CD14-positive monocyte (primary cell): ENCODE data around the gene SULF2. TPM values are rescaled to one million over a fixed set of nuclear protein-coding genes. Genes with fewer than 3 reads are reported as not detected.

Experiments used
- DNase-seq, 3 donors: peaks; one replicate each; pipeline ENCODE4 v3.0.0-alpha.2; 2011 to 2022
- H2AFZ ChIP-seq: 2 replicates; pipeline ENCODE4 v1.6.0; 2012; ENCODE audit warnings: mild to moderate bottlenecking, low read depth, low read length, inconsistent platforms; ENCODE audit not compliant: insufficient read depth, poor library complexity, severe bottlenecking
- H3K27ac ChIP-seq, 2 donors: 1 replicate in 1 of 2; 2 replicates in 1 of 2; pipeline ENCODE4 v1.5.1; 2012 to 2013; ENCODE audit warnings: low read length in 2 of 2, control low read depth in 1 of 2, inconsistent platforms in 1 of 2, low read depth in 1 of 2, mild to moderate bottlenecking in 1 of 2
- H3K27me3 ChIP-seq, 2 donors: one replicate each; pipeline versions ENCODE4 v1.6.0 to v1.6.1; 2011 to 2013; ENCODE audit warnings: low read length in 2 of 2; ENCODE audit not compliant: control insufficient read depth in 2 of 2, insufficient read depth in 2 of 2
- H3K36me3 ChIP-seq, 2 donors: replicated peaks in 1 of 2; 1 replicate in 1 of 2; 2 replicates in 1 of 2; pipeline versions ENCODE4 v1.5.1 to v1.6.1; 2012 to 2013; ENCODE audit warnings: low read length in 2 of 2, control low read depth in 1 of 2, inconsistent platforms in 1 of 2, mild to moderate bottlenecking in 1 of 2; ENCODE audit not compliant: insufficient read depth in 2 of 2, control insufficient read depth in 1 of 2
- H3K4me1 ChIP-seq, 2 donors: 1 replicate in 1 of 2; 2 replicates in 1 of 2; pipeline versions ENCODE4 v1.5.1 to v1.6.1; 2012 to 2013; ENCODE audit warnings: low read length in 2 of 2, control low read depth in 1 of 2, inconsistent platforms in 1 of 2, mild to moderate bottlenecking in 1 of 2, moderate library complexity in 1 of 2; ENCODE audit not compliant: insufficient read depth in 2 of 2, control insufficient read depth in 1 of 2
- H3K4me2 ChIP-seq: replicated peaks from 2 replicates; pipeline ENCODE3; 2012; ENCODE audit warnings: low read length, moderate library complexity, mild to moderate bottlenecking; ENCODE audit not compliant: poor library complexity, severe bottlenecking; ENCODE audit errors: extremely low read depth
- H3K4me3 ChIP-seq, 3 experiments: fragments of 200-600 bp in 1 of 3; sonication (generic) in 1 of 3; replicated peaks in 1 of 3; 1 replicate in 2 of 3; 2 replicates in 1 of 3; pipeline ENCODE4 v1.5.1; 2011 to 2013; ENCODE audit warnings: low read length in 3 of 3, mild to moderate bottlenecking in 3 of 3, control low read depth in 2 of 3, low read depth in 2 of 3, inconsistent platforms in 1 of 3, moderate library complexity in 1 of 3
- H3K79me2 ChIP-seq: 2 replicates; pipeline ENCODE4 v1.6.0; 2012; ENCODE audit warnings: mild to moderate bottlenecking, control low read depth, inconsistent platforms, low read length, moderate library complexity; ENCODE audit not compliant: insufficient read depth
- H3K9ac ChIP-seq: 2 replicates; pipeline ENCODE4 v1.6.0; 2017; ENCODE audit warnings: low read length, mild to moderate bottlenecking; ENCODE audit not compliant: insufficient read depth, poor library complexity, severe bottlenecking
- H3K9me3 ChIP-seq, 2 donors: replicated peaks in 1 of 2; 1 replicate in 1 of 2; 2 replicates in 1 of 2; pipeline versions ENCODE4 v1.5.1 to v1.6.1; 2012 to 2013; ENCODE audit warnings: low read length in 2 of 2, control low read depth in 1 of 2; ENCODE audit not compliant: control insufficient read depth in 1 of 2, insufficient read depth in 1 of 2
- H4K20me1 ChIP-seq: 2 replicates; pipeline ENCODE4 v1.6.0; 2012; ENCODE audit warnings: mild to moderate bottlenecking, low read length, control low read depth, moderate library complexity; ENCODE audit not compliant: insufficient read depth
- H3K27ac Mint-ChIP-seq, 7 donors: one replicate each; pipeline ENCODE4 v1.8.0; 2020; ENCODE audit warnings: mild to moderate bottlenecking in 7 of 7, mixed read lengths in 7 of 7, moderate library complexity in 6 of 7, inconsistent platforms in 2 of 7
- H3K27me3 Mint-ChIP-seq, 3 donors: one replicate each; pipeline ENCODE4 v1.8.0; 2021 to 2022; ENCODE audit warnings: low read depth in 3 of 3, mild to moderate bottlenecking in 3 of 3, mixed read lengths in 3 of 3, moderate library complexity in 3 of 3, inconsistent platforms in 1 of 3
- H3K36me3 Mint-ChIP-seq, 2 donors: one replicate each; pipeline ENCODE4 v1.8.0; 2020; ENCODE audit warnings: mixed read lengths in 2 of 2, inconsistent platforms in 1 of 2, mild to moderate bottlenecking in 1 of 2
- H3K4me1 Mint-ChIP-seq: one replicate; pipeline ENCODE4 v1.8.0; 2020; ENCODE audit warnings: mild to moderate bottlenecking, mixed read lengths
- H3K4me3 Mint-ChIP-seq, 2 donors: one replicate each; pipeline ENCODE4 v1.8.0; 2020; ENCODE audit warnings: mild to moderate bottlenecking in 2 of 2, mixed read lengths in 2 of 2, moderate library complexity in 1 of 2
- H3K9me3 Mint-ChIP-seq, 7 donors: one replicate each; pipeline ENCODE4 v1.8.0; 2020 to 2022; ENCODE audit warnings: mixed read lengths in 7 of 7, mild to moderate bottlenecking in 6 of 7, moderate library complexity in 6 of 7, inconsistent platforms in 2 of 7
- WGBS: methylation state at CpG from one replicate; pipeline ENCODE4 v1.1.5; 2013; ENCODE audit warnings: missing lambda C conversion rate; ENCODE audit not compliant: insufficient coverage; 5-methylcytosine and 5-hydroxymethylcytosine counted together
- intact Hi-C, 2 donors: fragments of 100-400 bp; cut with micrococcal nuclease; formaldehyde crosslinking; loops; one replicate each; pipeline versions ENCODE4 v1.15.0 to v1.15.1; 2023
- polyA plus RNA-seq, 3 donors: library from polyadenylated mRNA; depleted of rRNA in 1 of 3; unstranded in 2 of 3; stranded (reverse) in 1 of 3; fragments of 300-500 nt in 2 of 3; fragments of >200 nt in 1 of 3; fragmentation: Illumina TruSeq in 2 of 3; gene quantifications; 1 replicate in 2 of 3; 2 replicates in 1 of 3; pipeline ENCODE4 v1.2.3, GENCODE V29; 2012 to 2021
- TF ChIP-seq, protein P1 (sequence below): fragments of 200-600 bp; IDR thresholded peaks from one replicate; pipeline ENCODE4 v1.8.0; 2022; ENCODE audit warnings: antibody characterized with exemption, mild to moderate bottlenecking

SULF2 gene
- polyA plus RNA-seq, 3 donors: 60.3 to 156 (median 75.5) TPM

DNA sequence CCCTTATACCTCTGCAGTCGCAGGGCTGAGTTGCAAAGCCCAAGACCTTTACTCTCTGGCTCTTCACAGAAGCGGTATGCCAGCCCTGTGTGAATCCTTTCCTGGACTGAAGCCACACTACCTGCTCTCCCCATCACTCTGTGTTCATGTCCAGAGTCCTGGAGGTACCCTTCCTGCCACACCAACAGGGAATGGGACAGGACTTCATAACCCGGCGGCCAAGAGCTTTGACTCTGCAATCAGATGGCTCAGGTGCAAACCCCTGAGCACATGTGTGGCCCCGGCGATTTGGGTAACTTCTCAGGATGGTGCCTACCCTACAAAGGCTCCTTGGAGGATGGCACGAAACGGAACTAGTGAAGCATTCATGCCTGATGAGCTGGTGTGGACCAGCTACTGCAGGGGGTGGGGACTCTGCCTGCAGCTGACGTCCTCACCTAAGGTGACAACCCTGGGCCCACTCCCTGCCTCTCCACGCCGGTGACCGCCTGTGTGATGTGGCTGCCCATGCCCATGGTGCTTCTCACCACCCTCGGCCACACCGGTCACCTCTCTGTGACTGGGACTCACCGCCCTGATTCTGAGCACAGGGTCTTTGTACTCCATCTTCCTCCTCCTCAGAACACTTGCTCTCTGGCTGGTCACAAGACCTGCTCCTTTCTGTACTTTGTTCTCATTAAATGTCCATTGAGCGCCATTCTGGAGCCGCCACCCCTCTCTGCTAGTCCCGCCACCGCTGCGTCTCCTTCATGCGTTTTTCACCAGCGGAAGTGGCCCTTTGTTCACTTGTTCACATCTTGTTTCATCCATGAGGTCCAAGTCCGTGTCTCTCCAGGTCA, 116.7 kb downstream of the SULF2 start:
- DNase-seq: no peak
- H3K4me3 Mint-ChIP-seq: no peak overlapping the region
- peaks cover 0 to 9% (median 6%) of the 10 kb centered on the region in 3 donors for H3K27me3 Mint-ChIP-seq
- intact Hi-C loops: no loop called here
- H3K9me3 Mint-ChIP-seq: peaks cover 0 to 2% (median 0%) of the 10 kb centered on the region in 7 donors
- Histone ChIP-seq H3K9me3 (no peaks in the 10 kb centered on the region), H3K4me2 (no peak overlapping the region), H3K27me3 (no peaks in the 10 kb centered on the region), H3K9ac (no peak overlapping the region), H4K20me1 (peaks cover 95% of the 10 kb centered on the region), H3K4me3 (no peak overlapping the region), H3K36me3 (peaks cover 73 to 98% of the 10 kb centered on the region in 2 donors), H3K4me1 (no peaks in the 10 kb centered on the region), H3K79me2 (no peaks in the 10 kb centered on the region), H2AFZ (no peak overlapping the region), H3K27ac (no peak overlapping the region)
- peaks cover 2% of the 10 kb centered on the region for H3K4me1 Mint-ChIP-seq
- TF ChIP-seq, protein P1, sequence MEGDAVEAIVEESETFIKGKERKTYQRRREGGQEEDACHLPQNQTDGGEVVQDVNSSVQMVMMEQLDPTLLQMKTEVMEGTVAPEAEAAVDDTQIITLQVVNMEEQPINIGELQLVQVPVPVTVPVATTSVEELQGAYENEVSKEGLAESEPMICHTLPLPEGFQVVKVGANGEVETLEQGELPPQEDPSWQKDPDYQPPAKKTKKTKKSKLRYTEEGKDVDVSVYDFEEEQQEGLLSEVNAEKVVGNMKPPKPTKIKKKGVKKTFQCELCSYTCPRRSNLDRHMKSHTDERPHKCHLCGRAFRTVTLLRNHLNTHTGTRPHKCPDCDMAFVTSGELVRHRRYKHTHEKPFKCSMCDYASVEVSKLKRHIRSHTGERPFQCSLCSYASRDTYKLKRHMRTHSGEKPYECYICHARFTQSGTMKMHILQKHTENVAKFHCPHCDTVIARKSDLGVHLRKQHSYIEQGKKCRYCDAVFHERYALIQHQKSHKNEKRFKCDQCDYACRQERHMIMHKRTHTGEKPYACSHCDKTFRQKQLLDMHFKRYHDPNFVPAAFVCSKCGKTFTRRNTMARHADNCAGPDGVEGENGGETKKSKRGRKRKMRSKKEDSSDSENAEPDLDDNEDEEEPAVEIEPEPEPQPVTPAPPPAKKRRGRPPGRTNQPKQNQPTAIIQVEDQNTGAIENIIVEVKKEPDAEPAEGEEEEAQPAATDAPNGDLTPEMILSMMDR: no peak
- peaks cover 86 to 98% of the 10 kb centered on the region in 2 donors for H3K36me3 Mint-ChIP-seq
- peak overlapping the region in 1 of 7 donors; percentile 21 for H3K27ac Mint-ChIP-seq
- WGBS: 97% methylated on average over 23 of the region's 23 CpGs

DNA sequence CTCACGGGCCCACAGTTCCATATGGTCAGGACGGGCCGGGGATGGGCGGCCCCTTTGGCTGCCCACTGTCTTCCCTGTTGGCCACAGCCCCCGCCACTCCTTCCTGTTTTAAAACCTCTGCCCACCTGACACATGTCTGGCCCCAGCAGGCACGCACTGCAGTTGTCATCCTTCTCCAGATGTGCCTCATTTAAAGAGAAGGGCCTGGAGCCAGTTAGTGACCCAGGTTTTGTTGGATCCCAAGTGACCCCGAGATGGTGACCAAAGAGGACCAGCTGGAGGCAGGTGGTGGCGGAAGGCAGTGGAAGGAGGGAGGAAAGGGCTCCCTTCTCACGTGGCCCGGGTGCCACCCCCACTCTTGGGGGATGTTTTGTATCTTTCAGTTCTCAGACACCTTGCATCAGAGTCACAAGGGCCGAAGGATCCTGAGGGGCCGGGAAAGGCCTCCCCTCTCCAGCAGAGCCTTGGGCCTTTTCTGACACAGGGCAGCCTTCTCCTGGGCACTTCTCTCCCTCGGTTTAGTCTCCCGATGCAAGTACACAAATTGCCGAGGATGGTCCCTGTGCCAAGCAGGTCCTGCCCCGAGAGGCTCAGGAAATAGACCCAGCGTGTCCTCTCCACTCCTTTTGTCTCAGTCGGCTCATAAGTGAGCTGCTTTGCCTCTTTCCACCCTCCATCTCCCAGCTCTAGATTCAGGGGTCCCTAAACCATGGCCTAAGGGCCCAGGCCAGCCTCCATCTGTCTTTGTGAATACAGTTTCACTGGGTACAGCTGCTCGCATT, 117.6 kb downstream of the SULF2 start:
- Histone ChIP-seq H3K79me2 (no peaks in the 10 kb centered on the region), H3K27ac (no peak overlapping the region), H3K27me3 (no peaks in the 10 kb centered on the region), H3K4me3 (no peak overlapping the region), H3K9me3 (no peaks in the 10 kb centered on the region), H3K4me1 (no peaks in the 10 kb centered on the region), H3K36me3 (peaks cover 74 to 98% of the 10 kb centered on the region in 2 donors), H3K4me2 (no peak overlapping the region), H2AFZ (no peak overlapping the region), H4K20me1 (peaks cover 95% of the 10 kb centered on the region), H3K9ac (no peak overlapping the region)
- Mint-ChIP-seq H3K4me1 (peaks cover 2% of the 10 kb centered on the region), H3K9me3 (peaks cover 0 to 2% (median 0%) of the 10 kb centered on the region in 7 donors), H3K4me3 (no peak overlapping the region), H3K27me3 (peaks cover 0 to 7% (median 6%) of the 10 kb centered on the region in 3 donors), H3K36me3 (peaks cover 86 to 98% of the 10 kb centered on the region in 2 donors), H3K27ac (peak overlapping the region in 1 of 7 donors; percentile 62)
- intact Hi-C loops: no loop called here
- TF ChIP-seq, protein P1: no peak
- DNase-seq: no peak
- WGBS: 54% methylated on average over 17 of the region's 19 CpGs
